CD4-positive, alpha-beta T cell treated with Interleukin-10 for 1 hour (primary cell): Measurements from ENCODE around the gene OSBPL2.

ENCODE experiments used
- DNase-seq: peaks from one replicate; pipeline ENCODE4 v3.0.0-alpha.2; 2020

Gene OSBPL2

DNA sequence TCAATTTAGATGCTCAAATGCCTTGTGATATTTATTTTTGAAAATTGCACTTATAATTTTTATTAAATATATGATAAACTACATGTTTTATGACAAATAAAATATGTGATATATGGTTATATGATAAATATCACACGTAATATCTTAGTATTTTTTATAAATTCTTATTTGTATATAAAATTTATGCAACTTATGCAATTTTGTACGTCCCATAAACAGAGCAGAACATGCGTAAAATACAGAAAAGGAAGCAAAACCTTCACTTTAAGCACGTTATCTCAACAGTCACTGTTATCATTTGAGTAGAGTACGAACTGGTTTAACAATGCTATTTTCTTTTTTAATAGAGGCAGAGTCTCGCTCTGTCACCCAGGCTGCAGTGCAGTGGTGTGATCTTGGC lies 48.8 kb downstream of the OSBPL2 start:
- no peak for DNase-seq

DNA sequence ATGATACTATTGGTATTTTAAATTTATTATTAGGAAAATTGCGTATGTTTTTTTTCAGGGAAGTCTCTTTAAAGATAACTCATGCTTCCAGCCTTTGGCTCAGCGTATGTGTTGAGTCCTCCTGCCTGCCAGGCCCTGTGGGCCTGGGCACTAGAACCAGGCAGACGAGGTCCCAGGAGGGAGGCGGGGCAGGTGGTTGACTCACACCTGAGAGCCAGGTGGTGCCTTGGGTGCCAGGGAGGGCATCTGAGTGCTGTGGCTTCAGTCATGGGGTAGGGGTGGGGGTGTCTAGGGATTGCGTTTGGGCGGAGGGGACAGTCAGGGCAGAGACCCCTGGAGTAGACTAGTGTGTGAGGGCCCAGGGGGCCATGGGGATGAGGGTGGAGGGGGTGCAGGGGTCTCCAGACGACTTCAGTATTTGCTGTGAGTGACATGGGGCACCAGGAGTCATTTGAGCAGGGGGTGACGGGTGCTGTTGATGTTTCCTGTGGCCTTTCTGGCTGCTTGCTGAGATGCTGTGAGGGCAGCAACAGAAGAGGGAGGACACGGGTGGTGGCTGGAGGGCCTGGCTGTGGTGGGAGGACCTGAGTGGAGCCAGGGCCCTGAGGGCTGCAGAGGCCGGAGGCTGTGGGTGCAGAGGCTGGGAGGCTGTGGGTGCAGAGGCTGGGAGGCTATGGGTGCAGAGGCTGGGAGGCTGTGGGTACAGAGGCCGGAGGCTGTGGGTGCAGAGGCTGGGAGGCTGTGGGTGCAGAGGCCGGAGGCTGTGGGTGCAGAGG lies 49.6 kb downstream of the OSBPL2 start:
- no peak for DNase-seq

DNA sequence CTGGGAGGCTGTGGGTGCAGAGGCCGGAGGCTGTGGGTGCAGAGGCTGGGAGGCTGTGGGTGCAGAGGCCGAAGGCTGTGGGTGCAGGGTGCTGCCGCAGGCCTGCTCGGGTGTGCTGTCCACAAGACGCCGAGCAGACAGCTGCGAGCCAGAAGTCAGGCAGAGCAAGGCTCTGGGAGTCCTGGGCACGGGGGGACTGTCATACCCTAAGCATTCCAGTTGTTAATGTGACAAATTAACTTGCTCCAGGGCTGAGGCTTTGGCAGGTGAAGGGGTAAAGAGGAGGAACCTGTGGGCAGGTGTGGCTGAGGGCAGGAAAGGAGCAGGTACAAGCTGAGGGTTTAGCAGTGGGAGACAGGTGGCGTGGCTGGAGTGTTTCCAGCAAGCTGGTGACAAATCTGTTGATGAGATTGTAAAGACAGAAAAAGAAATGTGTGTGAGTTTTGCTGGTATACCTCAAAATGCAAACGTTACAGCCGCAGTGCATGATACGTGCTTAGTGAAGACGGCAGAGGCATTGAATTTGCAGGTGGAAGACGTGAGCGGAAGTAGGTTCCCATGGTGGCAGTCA lies 50.3 kb downstream of the OSBPL2 start:
- DNase-seq: no peak

DNA sequence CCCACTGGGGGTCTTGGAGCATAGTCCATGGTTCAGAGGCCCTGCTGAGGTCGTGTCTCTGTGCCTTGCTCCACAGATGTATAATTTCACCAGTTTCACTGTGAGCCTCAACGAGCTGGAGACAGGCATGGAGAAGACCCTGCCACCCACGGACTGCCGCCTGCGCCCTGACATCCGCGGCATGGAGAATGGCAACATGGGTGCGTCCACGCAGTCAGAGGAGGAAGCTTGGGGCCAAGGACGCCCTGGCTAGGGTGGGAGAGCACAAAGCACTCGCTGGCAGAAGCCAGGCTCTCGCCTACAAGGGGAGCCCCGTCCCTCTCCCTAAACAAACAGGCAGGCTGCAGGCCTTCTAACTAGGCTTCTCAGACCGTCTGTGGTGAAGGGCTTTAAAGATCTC lies 50.8 kb downstream of the OSBPL2 start:
- no peak for DNase-seq

DNA sequence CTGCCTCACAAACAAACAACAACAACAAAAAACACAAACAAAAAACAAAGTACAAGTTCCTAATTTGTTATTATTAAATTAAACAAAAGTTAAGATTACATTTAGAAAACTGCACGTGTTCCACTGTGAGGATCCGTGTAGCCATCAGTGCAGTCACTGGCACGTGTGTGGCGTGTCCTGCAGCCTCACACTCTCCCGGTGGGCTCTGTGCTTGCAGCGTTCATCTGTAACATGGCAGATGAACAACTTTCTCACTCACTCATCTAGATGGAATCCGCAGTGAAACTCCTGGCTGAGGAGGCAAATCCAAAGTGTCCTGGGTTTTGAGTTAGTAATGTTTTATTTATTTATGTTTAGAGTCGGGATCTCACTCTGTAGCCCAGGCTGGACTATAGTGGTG lies 51.6 kb downstream of the OSBPL2 start:
- no peak for DNase-seq

DNA sequence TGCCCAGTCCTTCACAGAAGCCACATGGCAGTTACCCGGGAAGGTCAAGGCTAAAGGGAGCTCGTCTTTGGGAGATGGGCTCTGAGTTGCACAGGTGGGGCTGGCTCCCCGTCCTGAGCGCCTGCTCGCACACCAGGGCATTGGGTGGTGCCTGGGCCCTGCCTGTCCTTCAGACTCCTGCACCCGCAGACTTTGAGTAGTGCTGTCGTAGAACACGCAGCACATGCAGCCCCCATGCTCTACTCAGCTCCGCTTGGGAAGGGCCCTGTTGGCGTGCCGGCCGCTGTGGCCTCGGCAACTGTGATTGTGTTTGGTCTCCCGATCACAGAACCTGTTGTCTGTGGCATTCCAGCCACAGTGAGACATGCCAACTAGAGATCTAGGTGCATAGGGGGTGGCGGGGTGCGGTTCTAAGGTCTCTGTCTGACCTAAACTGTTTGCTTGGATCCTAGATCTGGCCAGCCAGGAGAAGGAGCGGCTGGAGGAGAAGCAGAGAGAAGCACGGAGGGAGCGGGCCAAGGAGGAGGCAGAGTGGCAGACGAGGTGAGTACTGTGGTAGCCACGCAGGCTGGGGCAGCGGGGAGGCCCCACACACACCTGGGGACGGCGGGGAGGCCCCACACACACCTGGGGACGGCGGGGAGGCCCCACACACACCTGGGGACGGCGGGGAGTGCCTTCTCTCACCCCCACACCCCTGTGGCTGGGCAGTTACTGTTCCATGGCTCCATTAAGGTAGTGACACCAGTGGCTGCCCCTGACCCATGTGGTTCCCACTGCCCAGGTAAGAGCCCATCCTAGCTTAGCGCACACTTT lies 53.1 kb downstream of the OSBPL2 start:
- no peak for DNase-seq

DNA sequence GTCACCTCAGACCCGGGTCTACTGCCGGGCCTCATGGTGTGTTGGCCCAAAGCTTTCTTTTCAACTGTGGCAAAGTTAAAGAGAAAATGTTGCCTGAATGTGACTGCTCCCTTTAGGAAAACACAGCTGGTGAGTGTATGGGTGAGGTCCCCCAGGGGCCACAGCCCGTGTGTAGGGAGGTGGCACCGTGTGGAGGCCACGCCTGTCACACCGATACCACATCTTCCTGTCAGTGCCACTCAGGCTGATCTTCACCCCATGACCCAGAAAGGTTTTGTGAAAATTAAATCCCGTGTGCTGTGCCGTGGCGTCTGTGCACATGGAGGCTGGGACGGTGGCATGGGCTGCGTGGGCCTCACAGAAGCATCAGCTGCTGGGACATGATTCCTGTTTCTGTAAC lies 53.8 kb downstream of the OSBPL2 start:
- DNase-seq: peak; percentile 33

DNA sequence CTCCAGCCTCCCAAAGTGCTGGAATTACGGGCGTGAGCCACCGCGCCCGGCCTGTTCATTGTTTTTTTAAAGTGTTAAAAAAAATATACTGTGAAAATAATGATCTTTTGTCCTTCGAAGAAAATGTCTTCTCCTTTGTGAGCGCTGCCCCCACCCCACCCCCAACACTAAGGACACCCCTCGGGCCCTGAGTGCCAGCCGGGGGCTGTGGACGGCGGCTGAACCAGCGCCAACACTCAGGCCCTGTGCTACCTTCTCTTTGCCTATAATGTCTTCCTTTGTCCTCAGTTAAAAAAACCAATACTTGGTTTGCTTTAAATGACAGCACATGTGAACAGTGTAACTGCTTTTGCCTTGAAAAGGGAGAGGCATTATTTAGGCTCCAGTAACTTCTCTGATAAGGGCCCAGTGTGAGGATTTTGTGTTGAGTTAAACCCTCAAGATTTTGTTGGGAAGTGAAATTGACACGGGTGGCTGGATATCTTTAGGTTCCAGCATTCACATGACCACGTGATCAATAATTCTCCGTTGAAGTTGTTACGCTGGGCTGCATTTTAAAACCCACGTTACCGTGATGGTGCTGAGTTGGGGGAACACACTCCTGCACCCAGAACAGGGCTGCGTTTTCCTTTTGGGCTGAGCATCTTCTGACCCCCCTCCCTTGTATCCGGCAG lies 54.9 kb downstream of the OSBPL2 start:
- no peak for DNase-seq

DNA sequence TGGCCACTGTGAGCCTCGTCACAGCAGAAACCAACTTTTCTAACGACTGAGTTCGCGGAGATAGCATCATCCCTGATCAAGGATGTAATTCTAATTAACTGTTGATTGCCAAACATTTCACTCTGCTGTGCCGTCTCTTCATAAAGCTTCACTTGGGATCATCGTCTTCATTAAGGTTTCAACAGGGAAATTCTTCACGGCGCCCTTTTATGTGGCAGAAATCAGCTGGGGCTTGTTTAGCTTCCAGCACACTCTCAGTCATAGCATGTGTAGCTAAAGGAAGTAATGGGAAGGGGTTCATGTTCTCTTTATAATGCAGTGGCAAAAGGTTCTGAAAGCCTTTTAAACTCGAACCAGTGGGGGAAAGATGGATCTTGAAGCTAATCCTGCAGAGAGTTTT lies 55.6 kb downstream of the OSBPL2 start:
- DNase-seq: no peak

DNA sequence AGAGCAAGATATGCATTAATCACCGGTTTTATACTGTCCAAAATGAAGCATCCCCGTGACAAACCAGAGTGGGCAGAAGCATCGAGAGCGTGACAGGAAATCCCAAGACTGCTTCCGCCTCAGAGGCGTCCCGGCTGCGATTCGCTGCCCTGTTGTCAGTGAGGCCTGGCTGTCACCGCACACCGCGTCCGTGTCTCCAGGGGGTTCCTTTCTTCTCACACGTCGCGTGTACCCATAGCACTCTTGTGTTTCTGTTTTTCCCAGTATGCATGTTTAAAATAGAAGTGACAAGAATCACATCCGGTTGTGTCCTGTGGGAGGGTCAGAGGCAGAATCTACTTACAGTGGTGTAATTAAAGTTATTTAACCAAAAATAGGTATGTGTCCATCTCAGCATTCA lies 56.2 kb downstream of the OSBPL2 start:
- no peak for DNase-seq

DNA sequence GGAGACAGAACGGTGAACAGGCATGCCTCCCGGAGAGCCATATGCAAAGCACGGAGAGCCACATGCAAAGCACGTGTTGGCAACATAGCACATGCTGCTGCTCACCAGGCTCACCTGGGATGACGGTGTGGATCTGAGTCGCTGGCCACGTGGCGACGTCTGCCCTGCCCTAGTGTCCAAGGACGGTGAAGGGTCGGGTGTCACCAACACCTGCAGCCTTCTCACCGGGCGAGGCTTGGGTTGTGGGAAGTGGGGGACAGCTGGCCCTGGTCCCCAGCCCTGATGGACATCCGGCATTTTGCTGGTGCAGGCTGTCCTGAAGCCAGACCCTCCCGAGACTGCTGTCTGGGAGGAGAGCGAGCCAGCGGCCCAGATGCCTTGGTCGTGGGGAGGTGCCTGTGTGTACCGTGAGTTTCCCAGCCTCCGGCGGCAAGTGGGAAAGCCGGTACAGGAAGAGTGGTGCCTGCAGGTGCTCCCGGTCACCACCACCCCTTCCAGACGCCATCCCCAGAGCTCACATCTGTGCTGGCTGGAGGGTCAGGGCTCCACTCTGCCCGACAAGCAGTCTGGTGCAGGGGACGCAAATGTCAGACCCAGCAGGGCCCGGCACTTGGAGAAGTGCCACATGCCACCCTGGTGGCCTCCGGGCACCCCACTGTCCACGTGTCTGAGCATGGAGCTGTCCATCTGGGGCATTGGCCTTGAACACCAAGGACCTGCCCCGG lies 58.6 kb downstream of the OSBPL2 start:
- DNase-seq: no peak

DNA sequence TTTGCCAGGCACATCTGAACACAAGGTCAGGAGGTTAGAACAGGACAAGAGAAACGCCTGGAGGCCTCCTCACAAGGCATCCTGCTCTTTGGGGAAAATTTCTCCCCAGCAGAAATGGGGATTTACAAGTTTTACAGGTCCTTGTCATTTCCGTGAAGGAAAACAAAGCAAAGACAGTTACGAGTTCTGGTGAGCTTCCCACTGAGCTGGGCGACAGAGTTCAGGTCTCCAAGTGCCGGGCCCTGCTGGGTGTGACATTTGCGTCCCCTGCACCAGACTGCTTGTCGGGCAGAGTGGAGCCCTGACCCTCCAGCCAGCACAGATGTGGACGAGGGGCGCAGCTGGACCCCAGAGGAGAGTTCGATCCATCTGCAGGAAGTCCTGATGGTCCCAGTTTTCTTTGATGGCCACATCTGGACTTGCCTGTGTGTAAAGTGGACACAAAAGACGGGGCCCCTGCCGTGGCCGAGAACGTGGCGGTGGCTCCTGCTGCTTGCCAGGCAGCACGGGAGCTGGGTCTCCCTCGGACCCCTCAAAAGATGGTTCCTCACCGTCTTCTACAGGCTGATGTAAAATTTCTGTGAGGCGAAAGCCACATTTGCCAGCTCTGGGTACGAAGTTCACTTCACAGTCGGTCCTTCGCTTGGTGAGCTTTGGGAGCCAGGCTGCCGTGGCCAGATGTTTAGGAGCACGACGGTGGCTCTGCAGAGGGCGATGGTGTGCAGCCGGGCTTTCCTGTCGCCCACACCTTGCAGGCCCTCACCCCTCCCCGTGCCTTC lies 59.3 kb downstream of the OSBPL2 start:
- no peak for DNase-seq

DNA sequence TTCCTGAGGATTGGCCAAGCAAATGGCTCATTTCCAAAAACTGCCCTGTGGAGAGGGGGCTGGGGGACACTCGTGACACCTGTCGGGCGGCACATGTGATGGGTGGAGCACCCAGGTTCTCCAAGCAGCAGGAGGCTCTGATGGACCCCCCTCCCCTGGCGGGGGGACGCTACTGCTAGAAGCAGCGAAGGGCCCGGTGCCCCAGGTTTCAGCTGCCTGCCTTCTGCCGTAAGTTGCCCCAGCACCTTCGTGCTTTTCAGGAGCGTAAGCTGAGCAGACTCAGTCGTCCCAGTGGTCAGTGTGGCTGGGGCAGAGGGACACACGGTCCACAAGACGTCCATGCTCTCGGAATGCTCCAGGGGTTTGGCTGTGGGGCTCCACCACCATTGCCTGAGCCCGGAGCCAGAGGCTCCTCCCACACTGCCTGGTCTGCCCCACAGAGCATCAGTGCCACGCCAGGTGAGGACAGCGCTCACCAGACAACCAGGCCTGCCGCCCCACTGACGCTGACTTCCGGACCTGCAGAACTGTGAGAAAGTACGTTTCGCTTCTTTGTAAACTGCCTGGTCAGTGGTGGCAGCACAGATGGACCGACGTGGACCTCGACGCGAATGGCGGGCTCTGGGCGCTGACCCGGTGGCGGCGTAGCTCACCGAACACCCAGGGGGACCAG lies 60.4 kb downstream of the OSBPL2 start:
- DNase-seq: no peak

DNA sequence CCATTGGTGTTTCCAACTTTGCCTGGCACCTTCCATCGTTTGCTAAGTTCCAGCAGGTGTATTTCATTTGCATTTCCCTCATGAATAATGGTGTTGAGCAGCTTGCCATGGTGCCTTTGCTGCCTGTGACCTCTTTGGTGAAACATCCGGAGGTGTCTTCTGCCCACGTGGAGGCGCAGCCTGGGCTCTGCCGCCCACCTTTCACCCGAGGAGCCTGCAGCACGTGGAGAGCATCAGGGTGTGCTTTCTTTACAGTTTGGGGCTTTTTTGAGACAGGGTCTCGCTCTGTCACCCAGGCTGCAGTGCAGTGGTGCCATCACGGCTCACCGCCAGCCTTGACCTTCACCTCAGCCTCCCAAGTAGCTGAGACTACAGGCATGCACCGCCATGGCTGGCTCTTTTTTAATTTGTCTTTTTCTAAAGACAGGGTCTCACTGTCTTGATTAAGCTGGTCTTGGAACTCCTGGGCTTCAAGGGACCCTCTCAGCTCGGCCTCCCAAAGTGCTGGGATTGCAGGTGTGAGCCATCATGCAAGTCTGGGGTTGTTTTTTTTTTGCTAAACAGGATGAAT lies 61.4 kb downstream of the OSBPL2 start:
- DNase-seq: no peak

DNA sequence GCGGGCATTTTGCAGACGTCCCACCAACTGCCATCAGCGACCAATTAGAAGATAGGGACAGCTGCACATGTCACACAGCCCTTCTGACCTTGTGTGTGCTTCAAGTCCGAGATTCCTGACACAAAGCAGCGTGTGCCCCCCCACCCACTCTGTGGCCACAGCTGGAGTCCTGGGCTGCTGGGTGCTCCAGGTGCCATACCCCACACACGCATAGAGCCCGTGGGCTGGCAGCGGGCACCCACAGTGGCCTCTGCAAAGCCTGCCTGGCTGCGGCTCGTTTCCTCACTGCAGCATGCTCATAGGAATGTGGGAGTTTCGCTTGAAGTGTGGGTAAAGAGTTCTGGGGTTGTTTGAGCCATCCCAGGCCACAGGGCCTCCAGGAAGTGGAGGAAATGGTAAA lies 62.0 kb downstream of the OSBPL2 start:
- no peak for DNase-seq

DNA sequence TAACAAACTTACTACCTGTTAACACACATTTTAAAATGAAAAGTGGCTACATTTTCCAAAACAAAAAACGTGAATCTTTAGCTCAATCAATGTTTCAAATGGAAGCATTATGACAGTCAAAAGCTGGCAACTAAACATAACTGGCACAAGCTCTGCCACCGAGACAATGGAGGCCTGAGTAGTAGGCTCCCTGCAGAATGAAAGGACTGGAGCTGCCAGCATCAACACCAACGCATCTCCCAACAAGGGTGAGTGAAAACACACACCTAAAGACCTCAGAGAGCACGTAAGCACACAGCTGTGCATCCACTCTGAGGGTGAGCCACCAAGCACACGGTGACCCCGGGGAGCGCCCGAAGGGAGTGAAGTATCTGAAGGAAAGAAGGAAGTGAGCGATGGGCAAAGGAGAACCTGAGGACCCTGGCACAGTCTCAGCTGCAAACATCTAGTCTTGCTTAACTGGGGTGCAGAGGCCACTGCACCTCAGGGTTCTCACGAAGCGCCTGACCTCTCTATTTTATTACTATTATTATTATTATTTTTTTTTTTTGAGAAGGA lies 62.9 kb downstream of the OSBPL2 start:
- DNase-seq: no peak

DNA sequence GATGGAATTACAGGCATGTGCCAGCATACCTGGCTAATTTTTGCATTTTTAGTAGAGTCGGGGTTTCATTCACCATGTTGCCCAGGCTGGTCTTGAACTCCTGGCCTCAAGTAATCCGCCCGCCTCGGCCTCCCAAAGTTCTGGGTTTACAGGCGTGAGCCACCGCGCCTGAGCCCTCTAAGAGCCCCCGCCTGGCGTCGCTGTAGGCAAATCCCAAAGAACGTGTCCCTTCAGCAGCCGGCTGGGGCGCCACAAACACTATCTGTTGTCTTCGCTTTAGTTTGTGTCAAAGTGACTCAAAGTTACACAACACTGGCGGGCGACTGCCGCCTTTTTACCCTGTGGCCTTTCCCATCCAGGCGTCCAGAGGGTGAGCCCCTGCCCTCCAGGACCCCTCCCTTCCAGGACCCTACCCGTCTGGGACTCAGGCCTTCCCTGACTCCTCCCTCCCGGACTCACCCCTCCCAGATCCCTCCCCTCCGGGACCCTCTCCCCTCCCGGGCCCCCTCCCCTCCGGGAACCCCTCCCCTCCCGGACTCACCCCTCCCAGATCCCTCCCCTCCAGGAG lies 63.5 kb downstream of the OSBPL2 start:
- DNase-seq: peak; percentile 89

DNA sequence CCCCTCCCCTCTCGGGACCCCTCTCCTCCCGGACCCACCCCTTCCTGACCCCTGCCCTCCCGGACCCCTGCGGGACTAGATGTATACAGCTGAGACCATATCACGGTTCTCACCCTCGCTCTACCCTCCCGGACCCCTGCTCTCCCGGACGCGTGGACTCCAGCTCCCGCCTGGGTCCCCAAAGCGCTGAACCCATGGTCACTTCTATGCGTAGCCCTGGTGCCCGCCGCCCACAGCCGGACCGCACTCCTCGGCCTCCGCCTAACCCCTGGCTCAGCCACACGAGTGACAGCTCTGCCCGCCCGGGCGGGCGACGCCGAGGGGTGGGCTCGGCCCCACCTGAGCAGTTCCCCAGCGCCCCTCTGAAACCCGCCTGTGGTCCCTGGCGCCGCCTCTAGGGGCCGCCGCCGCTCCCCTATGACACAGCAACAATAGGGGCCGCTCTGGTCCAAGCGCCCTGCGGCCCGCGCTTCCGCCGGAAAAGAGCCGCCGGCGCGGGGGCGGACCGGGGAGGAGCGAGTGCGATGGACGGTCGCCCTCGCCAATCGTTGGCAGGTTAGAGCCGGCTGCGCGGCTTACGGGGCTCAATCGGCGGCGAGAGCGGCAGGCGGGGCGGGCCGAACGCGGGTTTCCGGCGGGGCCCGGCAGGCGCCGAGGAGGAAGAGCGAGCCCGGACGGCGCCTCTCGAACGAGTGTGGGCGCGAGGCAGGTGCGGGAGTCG lies 64.2 kb downstream of the OSBPL2 start, which contains the start of gene ADRM1:
ADRM1 (plus strand) TSS at position 657 of the 721 bp plus-strand sequence. CDS start 572 bp downstream, outside the sequence.
- DNase-seq: peak; percentile 97

DNA sequence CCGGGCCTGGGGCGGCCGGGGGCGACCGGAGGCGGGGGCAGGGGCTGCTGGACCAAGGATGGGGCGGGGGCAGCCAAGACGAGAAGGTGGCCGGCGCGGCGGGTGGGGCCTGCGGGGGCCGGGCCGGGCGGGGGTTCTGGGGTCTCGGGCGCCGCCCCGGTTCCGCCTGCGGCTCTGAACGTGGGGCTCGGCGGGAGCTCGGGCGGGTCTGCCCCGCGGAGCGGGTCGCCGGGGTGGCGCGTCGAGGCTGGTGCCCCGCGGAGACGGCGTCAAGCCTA lies 64.7 kb downstream of the OSBPL2 start:
- DNase-seq: no peak
